Measurements from ENCODE around the gene UCK2.

The UCK2 gene

DNA sequence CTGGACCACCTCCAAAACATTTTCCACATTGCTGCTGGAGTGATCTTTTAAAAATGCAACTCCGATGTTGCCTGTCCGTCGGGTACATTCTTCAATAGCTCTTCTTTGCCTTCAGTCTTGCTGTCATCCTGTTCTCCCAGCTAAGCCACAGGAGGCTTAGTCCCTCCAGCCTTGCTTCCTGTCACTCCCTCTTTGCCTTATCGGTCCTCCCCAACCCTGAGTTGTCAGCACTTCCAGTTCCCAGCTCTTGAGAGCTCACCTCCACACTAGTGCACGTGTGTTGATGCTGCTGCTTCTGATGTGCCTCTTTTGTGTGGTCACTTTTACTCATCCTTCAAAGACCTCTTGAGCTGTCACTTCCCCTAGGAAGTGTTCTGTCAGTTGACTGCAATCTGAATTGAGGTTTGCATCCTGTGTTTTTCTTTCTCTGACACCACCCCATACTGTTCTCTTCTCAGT lies 15.3 kb downstream of the UCK2 start:
- no peak overlapping the region for H2AFZ ChIP-seq (ENCODE audit: low read depth, low read length)
- H3K14ac ChIP-seq (ENCODE audit: low read length in 2 of 2): peak overlapping the region in 1 of 2 experiments; percentile 44
- H2BK5ac ChIP-seq (ENCODE audit: low read depth, low read length, poor library complexity, severe bottlenecking): no peak overlapping the region
- peak overlapping the region in 1 of 2 experiments; percentile 20 for H3K4me3 ChIP-seq (ENCODE audit: insufficient read depth in 1 of 2, low read depth in 1 of 2, low read length in 2 of 2)
- H3K18ac ChIP-seq (ENCODE audit: low read depth in 1 of 2, low read length in 2 of 2): peak overlapping the region in 1 of 2 experiments; percentile 49
- H2AK5ac ChIP-seq (ENCODE audit: low read length, severe bottlenecking): no peak overlapping the region
- no peak overlapping the region for H4K91ac ChIP-seq (ENCODE audit: low read length)
- no peak overlapping the region for H3K4me2 ChIP-seq (ENCODE audit: low read length, poor library complexity, severe bottlenecking)
- peak; percentile 58 for DNase-seq
- no peak overlapping the region for H2BK12ac ChIP-seq (ENCODE audit: low read length in 2 of 2)
- H3K27ac ChIP-seq (ENCODE audit: low read length, poor library complexity, severe bottlenecking): peak overlapping the region; percentile 45
- no peaks in the 10 kb centered on the region for H3K9me3 ChIP-seq (ENCODE audit: control insufficient read depth, low read length)
- H3K23ac ChIP-seq (ENCODE audit: low read length in 2 of 2): peak overlapping the region in 1 of 2 experiments; percentile 63
- no peaks in the 10 kb centered on the region for H3K27me3 ChIP-seq (ENCODE audit: control insufficient read depth in 1 of 2, insufficient read depth in 1 of 2, low read length in 2 of 2)
- no peak overlapping the region for H2BK15ac ChIP-seq (ENCODE audit: low read depth, poor library complexity, severe bottlenecking)
- whole genome bisulfite sequencing: 13% methylated on average over 5 of the region's 5 CpGs
- no peak overlapping the region for H3K4ac ChIP-seq (ENCODE audit: low read depth in 1 of 2, low read length in 2 of 2)
- no peak overlapping the region for H2BK120ac ChIP-seq (ENCODE audit: low read depth, low read length)
- peaks cover 8% of the 10 kb centered on the region for H3K4me1 ChIP-seq (ENCODE audit: control insufficient read depth, insufficient read depth, low read depth, low read length)
- H3K79me1 ChIP-seq (replicated peaks; ENCODE audit: low read length, poor library complexity, severe bottlenecking): no peaks in the 10 kb centered on the region
- H4K8ac ChIP-seq (ENCODE audit: low read length): no peak overlapping the region
- no peaks in the 10 kb centered on the region for H3K36me3 ChIP-seq (ENCODE audit: control insufficient read depth in 1 of 2, insufficient read depth in 2 of 2, low read depth in 1 of 2, low read length in 2 of 2)
- no peak overlapping the region for H3K9ac ChIP-seq (ENCODE audit: low read length)

DNA sequence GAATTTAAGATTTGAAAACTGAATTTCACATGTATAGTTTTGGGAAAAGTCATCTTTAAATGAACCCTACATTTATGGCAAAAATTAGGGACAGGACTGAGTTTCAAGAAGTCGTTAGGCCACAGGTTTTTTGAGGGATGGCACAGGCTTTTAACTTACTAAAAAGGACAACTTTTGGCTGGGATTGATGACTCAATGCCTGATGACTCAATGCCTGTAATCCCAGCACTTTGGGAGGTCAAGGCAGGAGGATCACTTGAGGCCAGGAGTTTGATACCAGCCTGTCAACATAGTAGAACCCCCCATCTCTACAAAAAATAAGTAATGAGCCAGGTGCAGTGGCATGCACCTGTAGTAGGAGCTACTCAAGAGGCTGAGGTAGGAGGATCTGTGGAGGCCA lies 15.9 kb downstream of the UCK2 start:
- H3K4me2 ChIP-seq (ENCODE audit: low read length, poor library complexity, severe bottlenecking): no peak overlapping the region
- H2BK5ac ChIP-seq (ENCODE audit: low read depth, low read length, poor library complexity, severe bottlenecking): no peak overlapping the region
- H3K9ac ChIP-seq (ENCODE audit: low read length): no peak overlapping the region
- no peak overlapping the region for H3K27ac ChIP-seq (ENCODE audit: low read length, poor library complexity, severe bottlenecking)
- H3K27me3 ChIP-seq (ENCODE audit: control insufficient read depth in 1 of 2, insufficient read depth in 1 of 2, low read length in 2 of 2): no peaks in the 10 kb centered on the region
- H3K36me3 ChIP-seq (ENCODE audit: control insufficient read depth in 1 of 2, insufficient read depth in 2 of 2, low read depth in 1 of 2, low read length in 2 of 2): peaks cover 0 to 2% of the 10 kb centered on the region in 2 experiments
- H3K79me1 ChIP-seq (replicated peaks; ENCODE audit: low read length, poor library complexity, severe bottlenecking): no peaks in the 10 kb centered on the region
- no peak overlapping the region for H3K23ac ChIP-seq (ENCODE audit: low read length in 2 of 2)
- H3K4me1 ChIP-seq (ENCODE audit: control insufficient read depth, insufficient read depth, low read depth, low read length): peaks cover 9% of the 10 kb centered on the region
- no peak overlapping the region for H2AFZ ChIP-seq (ENCODE audit: low read depth, low read length)
- no peak overlapping the region for H3K4me3 ChIP-seq (ENCODE audit: insufficient read depth in 1 of 2, low read depth in 1 of 2, low read length in 2 of 2)
- H3K18ac ChIP-seq (ENCODE audit: low read depth in 1 of 2, low read length in 2 of 2): no peak overlapping the region
- DNase-seq: peak; percentile 51
- H4K8ac ChIP-seq (ENCODE audit: low read length): no peak overlapping the region
- H2BK120ac ChIP-seq (ENCODE audit: low read depth, low read length): no peak overlapping the region
- H2AK5ac ChIP-seq (ENCODE audit: low read length, severe bottlenecking): no peak overlapping the region
- no peak overlapping the region for H4K91ac ChIP-seq (ENCODE audit: low read length)
- H2BK12ac ChIP-seq (ENCODE audit: low read length in 2 of 2): no peak overlapping the region
- H3K9me3 ChIP-seq (ENCODE audit: control insufficient read depth, low read length): no peaks in the 10 kb centered on the region
- no peak overlapping the region for H2BK15ac ChIP-seq (ENCODE audit: low read depth, poor library complexity, severe bottlenecking)
- H3K4ac ChIP-seq (ENCODE audit: low read depth in 1 of 2, low read length in 2 of 2): no peak overlapping the region
- 7% methylated on average over 1 of the region's 1 CpG for WGBS
- no peak overlapping the region for H3K14ac ChIP-seq (ENCODE audit: low read length in 2 of 2)

DNA sequence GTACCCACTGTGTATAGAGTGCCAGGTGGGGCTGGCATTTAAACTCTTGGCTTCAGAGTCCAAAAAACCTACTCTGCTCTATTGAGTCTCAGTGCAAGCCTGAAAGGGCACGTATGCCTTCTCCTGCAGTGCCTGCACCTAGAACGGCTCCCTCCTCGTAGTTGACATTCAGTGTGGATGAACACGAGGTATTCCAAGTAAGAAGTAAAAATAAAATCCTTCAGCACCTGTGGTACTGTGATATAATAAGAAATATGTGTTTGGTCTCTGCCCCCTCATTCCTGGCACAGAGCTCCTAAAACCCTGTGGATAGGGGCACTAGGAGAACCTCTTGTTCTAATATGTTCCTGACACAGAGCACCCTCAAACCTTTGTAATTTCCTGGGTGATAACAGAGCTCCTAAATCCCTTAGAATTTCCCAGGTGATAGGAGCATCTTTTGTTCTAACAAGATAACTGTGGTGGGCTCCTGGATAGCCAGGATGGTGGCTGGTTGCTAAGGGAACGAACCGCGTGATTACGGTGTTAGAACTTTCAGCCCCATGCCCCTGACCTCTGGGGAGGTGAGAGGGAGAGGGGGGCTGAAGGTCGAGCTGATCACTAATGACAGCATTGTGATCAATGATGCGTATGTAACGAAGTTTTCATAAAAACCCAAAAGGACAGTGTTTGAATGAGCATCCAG lies 16.8 kb downstream of the UCK2 start:
- H3K4me1 ChIP-seq (ENCODE audit: control insufficient read depth, insufficient read depth, low read depth, low read length): peaks cover 9% of the 10 kb centered on the region
- no peaks in the 10 kb centered on the region for H3K79me1 ChIP-seq (replicated peaks; ENCODE audit: low read length, poor library complexity, severe bottlenecking)
- no peak overlapping the region for H2BK15ac ChIP-seq (ENCODE audit: low read depth, poor library complexity, severe bottlenecking)
- no peak overlapping the region for H2BK120ac ChIP-seq (ENCODE audit: low read depth, low read length)
- H3K4me3 ChIP-seq (ENCODE audit: insufficient read depth in 1 of 2, low read depth in 1 of 2, low read length in 2 of 2): no peak overlapping the region
- no peak overlapping the region for H4K91ac ChIP-seq (ENCODE audit: low read length)
- H3K14ac ChIP-seq (ENCODE audit: low read length in 2 of 2): no peak overlapping the region
- no peak overlapping the region for H3K18ac ChIP-seq (ENCODE audit: low read depth in 1 of 2, low read length in 2 of 2)
- 85% methylated on average over 10 of the region's 11 CpGs for WGBS
- no peaks in the 10 kb centered on the region for H3K27me3 ChIP-seq (ENCODE audit: control insufficient read depth in 1 of 2, insufficient read depth in 1 of 2, low read length in 2 of 2)
- H3K27ac ChIP-seq (ENCODE audit: low read length, poor library complexity, severe bottlenecking): no peak overlapping the region
- H3K4me2 ChIP-seq (ENCODE audit: low read length, poor library complexity, severe bottlenecking): no peak overlapping the region
- H2BK12ac ChIP-seq (ENCODE audit: low read length in 2 of 2): no peak overlapping the region
- no peak for DNase-seq
- no peak overlapping the region for H4K8ac ChIP-seq (ENCODE audit: low read length)
- H2BK5ac ChIP-seq (ENCODE audit: low read depth, low read length, poor library complexity, severe bottlenecking): no peak overlapping the region
- H2AFZ ChIP-seq (ENCODE audit: low read depth, low read length): no peak overlapping the region
- H3K23ac ChIP-seq (ENCODE audit: low read length in 2 of 2): no peak overlapping the region
- no peak overlapping the region for H3K9ac ChIP-seq (ENCODE audit: low read length)
- no peak overlapping the region for H3K4ac ChIP-seq (ENCODE audit: low read depth in 1 of 2, low read length in 2 of 2)
- peaks cover 0 to 3% of the 10 kb centered on the region in 2 experiments for H3K36me3 ChIP-seq (ENCODE audit: control insufficient read depth in 1 of 2, insufficient read depth in 2 of 2, low read depth in 1 of 2, low read length in 2 of 2)
- no peaks in the 10 kb centered on the region for H3K9me3 ChIP-seq (ENCODE audit: control insufficient read depth, low read length)
- no peak overlapping the region for H2AK5ac ChIP-seq (ENCODE audit: low read length, severe bottlenecking)

DNA sequence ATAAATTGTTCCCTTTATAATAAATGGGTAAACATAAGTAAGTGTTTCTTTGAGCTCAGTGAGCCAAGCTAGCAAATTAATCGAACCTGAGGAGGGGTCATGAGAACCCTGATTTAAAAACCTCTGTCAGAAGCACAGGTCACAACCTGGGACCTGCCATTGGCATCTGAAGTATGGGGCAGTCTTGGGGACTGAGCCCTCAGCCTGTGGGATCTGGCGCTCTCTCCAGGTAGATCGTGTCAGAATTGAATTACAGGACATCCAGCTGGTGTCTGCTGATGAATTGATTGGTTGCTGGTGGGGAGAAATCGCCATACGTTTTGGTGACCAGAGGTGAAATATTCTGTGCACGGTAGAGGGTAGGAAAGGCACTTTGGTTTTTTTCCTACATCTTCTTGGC lies 17.5 kb downstream of the UCK2 start:
- Histone ChIP-seq H3K23ac (ENCODE audit: low read length in 2 of 2) (no peak overlapping the region), H3K4me1 (ENCODE audit: control insufficient read depth, insufficient read depth, low read depth, low read length) (peaks cover 9% of the 10 kb centered on the region), H3K14ac (ENCODE audit: low read length in 2 of 2) (no peak overlapping the region), H2AFZ (ENCODE audit: low read depth, low read length) (no peak overlapping the region), H2BK120ac (ENCODE audit: low read depth, low read length) (no peak overlapping the region), H3K4me3 (ENCODE audit: insufficient read depth in 1 of 2, low read depth in 1 of 2, low read length in 2 of 2) (no peak overlapping the region), H2BK12ac (ENCODE audit: low read length in 2 of 2) (no peak overlapping the region), H2AK5ac (ENCODE audit: low read length, severe bottlenecking) (no peak overlapping the region), H3K4ac (ENCODE audit: low read depth in 1 of 2, low read length in 2 of 2) (no peak overlapping the region), H3K27ac (ENCODE audit: low read length, poor library complexity, severe bottlenecking) (no peak overlapping the region), H3K27me3 (ENCODE audit: control insufficient read depth in 1 of 2, insufficient read depth in 1 of 2, low read length in 2 of 2) (no peaks in the 10 kb centered on the region), H3K36me3 (ENCODE audit: control insufficient read depth in 1 of 2, insufficient read depth in 2 of 2, low read depth in 1 of 2, low read length in 2 of 2) (peaks cover 0 to 3% of the 10 kb centered on the region in 2 experiments), H3K79me1 (replicated peaks; ENCODE audit: low read length, poor library complexity, severe bottlenecking) (no peaks in the 10 kb centered on the region), H2BK5ac (ENCODE audit: low read depth, low read length, poor library complexity, severe bottlenecking) (no peak overlapping the region), H3K4me2 (ENCODE audit: low read length, poor library complexity, severe bottlenecking) (no peak overlapping the region), H2BK15ac (ENCODE audit: low read depth, poor library complexity, severe bottlenecking) (no peak overlapping the region), H4K8ac (ENCODE audit: low read length) (no peak overlapping the region), H4K91ac (ENCODE audit: low read length) (no peak overlapping the region), H3K9ac (ENCODE audit: low read length) (no peak overlapping the region), H3K9me3 (ENCODE audit: control insufficient read depth, low read length) (no peaks in the 10 kb centered on the region), H3K18ac (ENCODE audit: low read depth in 1 of 2, low read length in 2 of 2) (no peak overlapping the region)
- DNase-seq: no peak
- 94% methylated on average over 6 of the region's 6 CpGs for WGBS
